Naive thymus-derived CD8-positive, alpha-beta T cell (primary cell): ENCODE measurements around the gene HAAO. TPM values are rescaled to one million over a fixed set of nuclear protein-coding genes. Genes with fewer than 3 reads are reported as not detected.

Experiments
- ATAC-seq, 2 donors: fragments of 150-1000 bp; cut with Tn5 transposase in 1 of 2; sonication (Bioruptor Pico), chemical (Tn5 transposase) in 1 of 2; 1 replicate in 1 of 2; 2 replicates in 1 of 2; pipeline ENCODE4 v1.10.0; 2021; ENCODE audit warnings: mild to moderate bottlenecking in 2 of 2, moderate library complexity in 2 of 2
- POLR2A ChIA-PET: fragments of 350-600 bp; sonication (Branson Sonifier 250); formaldehyde crosslinking; loops from one replicate; lab custom pipeline; 2021; ENCODE audit warnings: antibody characterized with exemption; lab: Charles Lee
- DNase-seq, 10 donors: peaks; one replicate each; pipeline versions ENCODE4 v3.0.0 to v3.0.0-alpha.2; 2020 to 2022
- H3K27ac Mint-ChIP-seq, 10 donors: one replicate each; pipeline ENCODE4 v1.8.0; 2020 to 2022; ENCODE audit warnings: mild to moderate bottlenecking in 10 of 10, mixed read lengths in 10 of 10, moderate library complexity in 4 of 10, inconsistent platforms in 1 of 10
- H3K27me3 Mint-ChIP-seq, 5 donors: one replicate each; pipeline ENCODE4 v1.8.0; 2021 to 2022; ENCODE audit warnings: mixed read lengths in 5 of 5
- H3K36me3 Mint-ChIP-seq, 3 donors: one replicate each; pipeline ENCODE4 v1.8.0; 2020 to 2022; ENCODE audit warnings: mixed read lengths in 3 of 3, mild to moderate bottlenecking in 2 of 3, inconsistent platforms in 1 of 3
- H3K4me1 Mint-ChIP-seq, 4 donors: one replicate each; pipeline ENCODE4 v1.8.0; 2021 to 2022; ENCODE audit warnings: mixed read lengths in 4 of 4
- H3K4me3 Mint-ChIP-seq, 10 donors: one replicate each; pipeline ENCODE4 v1.8.0; 2020 to 2022; ENCODE audit warnings: mild to moderate bottlenecking in 10 of 10, mixed read lengths in 10 of 10, moderate library complexity in 6 of 10, inconsistent platforms in 1 of 10
- H3K9me3 Mint-ChIP-seq, 9 donors: one replicate each; pipeline ENCODE4 v1.8.0; 2020 to 2022; ENCODE audit warnings: mixed read lengths in 9 of 9, mild to moderate bottlenecking in 3 of 9, inconsistent platforms in 1 of 9, moderate library complexity in 1 of 9
- polyA plus RNA-seq, 3 donors: library from polyadenylated mRNA; unstranded; fragments of 300-500 nt; fragmentation: Illumina TruSeq; gene quantifications; one replicate each; pipeline ENCODE4 v1.2.3, GENCODE V29; 2021
- total RNA-seq, 8 experiments: library from RNA in 2 of 8; stranded (reverse) in 2 of 8; gene quantifications; one replicate each; pipeline ENCODE4 v1.2.3 and lab custom pipeline; 2021 to 2026

Gene HAAO
- total and polyA plus RNA-seq, 5 experiments from 2014 or later: 0.25 to 0.80 (median 0.47) TPM

GRCh38 chr2:42771546-42772153 is 20.7 kb downstream of the HAAO start:
- Mint-ChIP-seq H3K36me3 (peaks cover 0 to 2% (median 0%) of the 10 kb centered on the region in 3 donors), H3K9me3 (no peaks in the 10 kb centered on the region), H3K4me3 (no peak overlapping the region), H3K27ac (peak overlapping the region in 1 of 10 donors; percentile 4), H3K4me1 (peaks cover 15 to 23% (median 21%) of the 10 kb centered on the region in 4 donors), H3K27me3 (no peaks in the 10 kb centered on the region)
- no peak for ATAC-seq
- POLR2A ChIA-PET: interaction anchor here (1.2 kb wide), 1 partner anchor 38 kb away, joined by 3 read pairs; no protein-coding TSS in a partner anchor
- DNase-seq: no peak

- ATAC-seq: peak; percentile 46 to 47
- Mint-ChIP-seq H3K36me3 (peaks cover 0 to 2% (median 0%) of the 10 kb centered on the region in 3 donors), H3K4me3 (no peak overlapping the region), H3K27ac (peak overlapping the region in 1 of 10 donors; percentile 40), H3K4me1 (peaks cover 10 to 15% (median 12%) of the 10 kb centered on the region in 4 donors), H3K9me3 (no peaks in the 10 kb centered on the region), H3K27me3 (no peaks in the 10 kb centered on the region)
- POLR2A ChIA-PET: no interaction called here
- DNase-seq: no peak
Observed at GRCh38 chr2:42770288-42771131, 21.9 kb downstream of the HAAO start.

- no peak for ATAC-seq
- DNase-seq: no peak
- Mint-ChIP-seq H3K9me3 (no peaks in the 10 kb centered on the region), H3K4me1 (peaks cover 4 to 11% (median 5%) of the 10 kb centered on the region in 4 donors), H3K36me3 (peaks cover 0 to 2% (median 0%) of the 10 kb centered on the region in 3 donors), H3K27ac (peak overlapping the region in 1 of 10 donors; percentile 12), H3K27me3 (no peaks in the 10 kb centered on the region), H3K4me3 (no peak overlapping the region)
- POLR2A ChIA-PET: no interaction called here
Observed at GRCh38 chr2:42769583-42770287, 22.6 kb downstream of the HAAO start.

GRCh38 chr2:42768706-42769256 is 23.6 kb downstream of the HAAO start:
- DNase-seq: no peak
- no peak for ATAC-seq
- H3K27me3 Mint-ChIP-seq: no peaks in the 10 kb centered on the region
- H3K9me3 Mint-ChIP-seq: no peaks in the 10 kb centered on the region
- POLR2A ChIA-PET: no interaction called here
- H3K4me1 Mint-ChIP-seq: peaks cover 0 to 8% (median 2%) of the 10 kb centered on the region in 4 donors
- H3K4me3 Mint-ChIP-seq: peak overlapping the region in 1 of 10 donors; percentile 42
- H3K27ac Mint-ChIP-seq: peak overlapping the region in 5 of 10 donors; percentile 12 to 73 (median 31)
- H3K36me3 Mint-ChIP-seq: peaks cover 0 to 2% (median 0%) of the 10 kb centered on the region in 3 donors

GRCh38 chr2:42767899-42768705 is 24.3 kb downstream of the HAAO start:
- POLR2A ChIA-PET: no interaction called here
- Mint-ChIP-seq H3K9me3 (no peaks in the 10 kb centered on the region), H3K27me3 (no peaks in the 10 kb centered on the region), H3K4me1 (peaks cover 0 to 8% (median 1%) of the 10 kb centered on the region in 4 donors), H3K36me3 (peaks cover 0 to 2% (median 0%) of the 10 kb centered on the region in 3 donors), H3K4me3 (no peak overlapping the region), H3K27ac (peak overlapping the region in 2 of 10 donors; percentile 12 to 43)
- DNase-seq: no peak
- peak in 1 of 2 donors; percentile 16 for ATAC-seq

- peak overlapping the region in 6 of 10 donors; percentile 17 to 80 (median 34) for H3K27ac Mint-ChIP-seq
- no peak for ATAC-seq
- no peak overlapping the region for H3K4me3 Mint-ChIP-seq
- peaks cover 0 to 10% (median under 1%) of the 10 kb centered on the region in 4 donors for H3K4me1 Mint-ChIP-seq
- no peaks in the 10 kb centered on the region for H3K27me3 Mint-ChIP-seq
- no peak for DNase-seq
- POLR2A ChIA-PET: no interaction called here
- peaks cover 0 to 2% (median 0%) of the 10 kb centered on the region in 3 donors for H3K36me3 Mint-ChIP-seq
- H3K9me3 Mint-ChIP-seq: no peaks in the 10 kb centered on the region
Observed at GRCh38 chr2:42767080-42767898, 25.1 kb downstream of the HAAO start.

- no peak overlapping the region for H3K4me3 Mint-ChIP-seq
- no peaks in the 10 kb centered on the region for H3K27me3 Mint-ChIP-seq
- peaks cover 0 to 13% (median under 1%) of the 10 kb centered on the region in 4 donors for H3K4me1 Mint-ChIP-seq
- POLR2A ChIA-PET: interaction anchor here (1.1 kb wide), 1 partner anchor 45 kb away, joined by 5 read pairs; no protein-coding TSS in a partner anchor
- peak overlapping the region in 3 of 10 donors; percentile 49 to 74 (median 63) for H3K27ac Mint-ChIP-seq
- no peaks in the 10 kb centered on the region for H3K9me3 Mint-ChIP-seq
- DNase-seq: no peak
- H3K36me3 Mint-ChIP-seq: peaks cover 0 to 2% (median 1%) of the 10 kb centered on the region in 3 donors
- no peak for ATAC-seq
Observed at GRCh38 chr2:42765686-42766085, 26.7 kb downstream of the HAAO start.

- H3K27me3 Mint-ChIP-seq: no peaks in the 10 kb centered on the region
- ATAC-seq (no peak), DNase-seq (no peak)
- POLR2A ChIA-PET: no interaction called here
- peaks cover 0 to 8% (median 1%) of the 10 kb centered on the region in 3 donors for H3K36me3 Mint-ChIP-seq
- H3K9me3 Mint-ChIP-seq: no peaks in the 10 kb centered on the region
- H3K4me3 Mint-ChIP-seq: no peak overlapping the region
- H3K4me1 Mint-ChIP-seq: peaks cover 0 to 11% (median under 1%) of the 10 kb centered on the region in 4 donors
- no peak overlapping the region for H3K27ac Mint-ChIP-seq
Observed at GRCh38 chr2:42764901-42765300, 27.5 kb downstream of the HAAO start.

- Mint-ChIP-seq H3K9me3 (no peaks in the 10 kb centered on the region), H3K4me3 (no peak within 1 kb of the TSS), H3K36me3 (peaks cover 0 to 8% (median 1%) of the 10 kb centered on the region in 3 donors), H3K27ac (peak within 1 kb of the TSS in 6 of 10 donors; percentile 27 to 73 (median 56)), H3K4me1 (peaks cover 0 to 11% (median under 1%) of the 10 kb centered on the region in 4 donors), H3K27me3 (no peaks in the 10 kb centered on the region)
- DNase-seq: no peak
- POLR2A ChIA-PET: no interaction called here
- ATAC-seq: no peak
Observed at GRCh38 chr2:42764096-42764495, 28.3 kb downstream of the HAAO start, which contains the start of gene OXER1. TSS of gene OXER1 (minus strand) at chr2:42764135. CDS start at chr2:42764062, 73 bp downstream.

- Mint-ChIP-seq H3K4me3 (no peak overlapping the region), H3K4me1 (peaks cover 0 to 12% (median under 1%) of the 10 kb centered on the region in 4 donors), H3K9me3 (no peaks in the 10 kb centered on the region), H3K36me3 (peaks cover 0 to 6% (median 4%) of the 10 kb centered on the region in 3 donors), H3K27me3 (no peaks in the 10 kb centered on the region), H3K27ac (peak overlapping the region in 6 of 10 donors; percentile 27 to 73 (median 56))
- ATAC-seq (no peak), DNase-seq (no peak)
- POLR2A ChIA-PET: no interaction called here
Observed at GRCh38 chr2:42762823-42763804, 29.3 kb downstream of the HAAO start.
